SH-SY5Y (cell line): Measurements from ENCODE around the gene STK32C.

Experiments used
- GATA2 ChIP-seq: IDR thresholded peaks from 2 replicates; pipeline ENCODE4 v1.6.1; 2011; ENCODE audit warnings: mild to moderate bottlenecking, low read depth, low read length
- GATA3 ChIP-seq: IDR thresholded peaks from 2 replicates; pipeline ENCODE4 v1.6.1; 2011; ENCODE audit warnings: low read depth, mild to moderate bottlenecking, low read length, moderate library complexity

- TF ChIP-seq GATA2 (no peak), GATA3 (no peak)
Observed at GRCh38 chr10:132350391-132350790, 42.6 kb upstream of the STK32C start.
